ENCODE measurements around the gene HM13.

Gene HM13

DNA sequence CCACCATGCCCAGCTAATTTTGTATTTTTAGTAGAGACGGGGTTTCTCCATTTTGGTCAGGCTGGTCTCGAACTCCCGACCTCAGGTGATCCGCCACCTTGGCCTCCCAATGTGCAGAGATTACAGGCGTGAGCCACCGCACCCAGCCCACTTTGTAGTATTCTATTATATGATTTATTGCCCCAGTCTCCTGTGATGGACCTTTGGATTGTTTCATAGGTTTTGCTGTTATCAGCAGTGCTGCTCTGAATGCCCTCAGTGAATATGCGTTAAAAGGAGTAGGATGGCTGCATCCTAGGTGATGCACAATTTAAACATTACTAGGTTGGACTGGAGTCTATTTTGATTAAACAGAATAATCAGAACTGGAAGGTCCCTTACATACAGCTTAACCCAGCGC is 101.2 kb downstream of the HM13 start:
- no peak for DNase-seq

DNA sequence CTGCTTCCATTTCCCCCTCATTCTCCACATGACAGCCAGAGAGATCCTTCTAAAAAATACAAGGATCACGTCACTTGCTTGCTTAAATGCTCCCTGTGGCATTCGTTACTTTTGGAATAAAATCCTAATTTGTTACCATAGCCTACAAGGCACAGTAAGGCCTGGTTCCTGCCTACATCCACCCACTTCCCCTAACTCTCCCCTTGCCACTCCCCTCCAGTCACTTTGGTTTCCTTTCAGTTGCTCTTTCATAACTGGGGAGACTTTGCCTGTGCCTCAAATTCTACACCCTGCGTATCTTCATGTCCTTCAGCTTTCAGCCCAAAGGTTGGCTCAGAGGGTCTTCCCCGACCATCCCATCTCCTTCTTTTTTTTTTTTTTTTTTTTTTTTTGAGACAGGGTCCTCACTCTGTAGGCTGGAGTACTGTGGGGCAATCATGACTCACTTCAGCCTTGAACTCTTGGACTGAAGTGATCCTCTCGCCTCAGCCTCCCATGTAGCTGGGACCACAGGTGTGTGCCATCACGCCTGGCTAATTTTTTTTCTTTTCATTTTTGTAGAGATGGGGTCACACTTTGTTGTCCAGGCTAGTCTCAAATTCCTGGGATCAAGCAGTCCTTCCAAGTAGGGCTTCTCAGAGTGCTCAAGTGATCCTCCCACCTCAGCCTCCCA is 103.3 kb downstream of the HM13 start:
- DNase-seq, result no peak

Measured in amniotic stem cell (primary cell).